Calu3 (cell line): Measurements from ENCODE around the gene BLVRB. TPM values are rescaled to one million over a fixed set of nuclear protein-coding genes. Genes with fewer than 3 reads are reported as not detected.
A peak's percentile ranks its signal among the peaks of the same experiment; 100 is the strongest.

Source experiments
- BruUV-seq: library from RNA; stranded (reverse); fragments of 400-500 nt; replicated peaks from 2 replicates; lab custom pipeline; 2021; lab: Mats Ljungman, UMichigan
- CTCF ChIA-PET: fragments of 300-600 bp; sonication (Branson Sonifier 250); formaldehyde crosslinking; loops from one replicate; lab custom pipeline; 2022; ENCODE audit warnings: antibody characterized with exemption; lab: Charles Lee
- DNase-seq: peaks from one replicate; pipeline ENCODE4 v3.0.0; 2022
- H3K27ac Mint-ChIP-seq: one replicate; pipeline ENCODE4 v1.8.0; 2022; ENCODE audit warnings: mixed read lengths; ENCODE audit not compliant: unreplicated experiment
- H3K27me3 Mint-ChIP-seq: one replicate; pipeline ENCODE4 v1.8.0; 2022; ENCODE audit warnings: mixed read lengths; ENCODE audit not compliant: unreplicated experiment
- H3K36me3 Mint-ChIP-seq: one replicate; pipeline ENCODE4 v1.8.0; 2022; ENCODE audit warnings: mild to moderate bottlenecking, moderate library complexity, mixed read lengths; ENCODE audit not compliant: insufficient read depth, unreplicated experiment
- H3K4me1 Mint-ChIP-seq: one replicate; pipeline ENCODE4 v1.8.0; 2022; ENCODE audit warnings: mild to moderate bottlenecking, low read depth, mixed read lengths; ENCODE audit not compliant: unreplicated experiment
- H3K4me3 Mint-ChIP-seq: one replicate; pipeline ENCODE4 v1.8.0; 2022; ENCODE audit warnings: mild to moderate bottlenecking, low read depth, moderate library complexity, mixed read lengths; ENCODE audit not compliant: unreplicated experiment
- H3K9me3 Mint-ChIP-seq: one replicate; pipeline ENCODE4 v1.8.0; 2022; ENCODE audit warnings: low read depth, mixed read lengths; ENCODE audit not compliant: unreplicated experiment
- intact Hi-C: fragments of 100-400 bp; cut with micrococcal nuclease; formaldehyde crosslinking; loops from one replicate; pipeline ENCODE4 v1.10.0; 2022; ENCODE audit not compliant: unreplicated experiment
- total RNA-seq: library from RNA; stranded (reverse); gene quantifications from 2 replicates; pipeline ENCODE4 v1.2.3, GENCODE V29; 2022
- TF ChIP-seq, protein P1 (sequence below): fragments of 200-600 bp; IDR thresholded peaks from one replicate; pipeline ENCODE4 v1.8.0; 2022; ENCODE audit warnings: antibody characterized with exemption; ENCODE audit not compliant: unreplicated experiment

BLVRB gene
- total RNA-seq, 1 experiment from 2014 or later, result 107 TPM

GRCh38 chr19:40417643-40417981, 47.9 kb downstream of the BLVRB start:
- H3K36me3 Mint-ChIP-seq, result peaks cover 31% of the 10 kb centered on the region
- H3K4me3 Mint-ChIP-seq, result no peak overlapping the region
- no TSS peak for BruUV-seq
- TF ChIP-seq, protein P1, sequence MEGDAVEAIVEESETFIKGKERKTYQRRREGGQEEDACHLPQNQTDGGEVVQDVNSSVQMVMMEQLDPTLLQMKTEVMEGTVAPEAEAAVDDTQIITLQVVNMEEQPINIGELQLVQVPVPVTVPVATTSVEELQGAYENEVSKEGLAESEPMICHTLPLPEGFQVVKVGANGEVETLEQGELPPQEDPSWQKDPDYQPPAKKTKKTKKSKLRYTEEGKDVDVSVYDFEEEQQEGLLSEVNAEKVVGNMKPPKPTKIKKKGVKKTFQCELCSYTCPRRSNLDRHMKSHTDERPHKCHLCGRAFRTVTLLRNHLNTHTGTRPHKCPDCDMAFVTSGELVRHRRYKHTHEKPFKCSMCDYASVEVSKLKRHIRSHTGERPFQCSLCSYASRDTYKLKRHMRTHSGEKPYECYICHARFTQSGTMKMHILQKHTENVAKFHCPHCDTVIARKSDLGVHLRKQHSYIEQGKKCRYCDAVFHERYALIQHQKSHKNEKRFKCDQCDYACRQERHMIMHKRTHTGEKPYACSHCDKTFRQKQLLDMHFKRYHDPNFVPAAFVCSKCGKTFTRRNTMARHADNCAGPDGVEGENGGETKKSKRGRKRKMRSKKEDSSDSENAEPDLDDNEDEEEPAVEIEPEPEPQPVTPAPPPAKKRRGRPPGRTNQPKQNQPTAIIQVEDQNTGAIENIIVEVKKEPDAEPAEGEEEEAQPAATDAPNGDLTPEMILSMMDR, result no peak
- no peaks in the 10 kb centered on the region for H3K9me3 Mint-ChIP-seq
- no peak overlapping the region for H3K27ac Mint-ChIP-seq
- no peaks in the 10 kb centered on the region for H3K27me3 Mint-ChIP-seq
- CTCF ChIA-PET, result interaction anchor here (0.5 kb wide), 1 partner anchor 15 kb away, joined by 4 read pairs; no protein-coding TSS in a partner anchor
- intact Hi-C loops, result no loop called here
- DNase-seq, result no peak
- peaks cover 44% of the 10 kb centered on the region for H3K4me1 Mint-ChIP-seq

DNA sequence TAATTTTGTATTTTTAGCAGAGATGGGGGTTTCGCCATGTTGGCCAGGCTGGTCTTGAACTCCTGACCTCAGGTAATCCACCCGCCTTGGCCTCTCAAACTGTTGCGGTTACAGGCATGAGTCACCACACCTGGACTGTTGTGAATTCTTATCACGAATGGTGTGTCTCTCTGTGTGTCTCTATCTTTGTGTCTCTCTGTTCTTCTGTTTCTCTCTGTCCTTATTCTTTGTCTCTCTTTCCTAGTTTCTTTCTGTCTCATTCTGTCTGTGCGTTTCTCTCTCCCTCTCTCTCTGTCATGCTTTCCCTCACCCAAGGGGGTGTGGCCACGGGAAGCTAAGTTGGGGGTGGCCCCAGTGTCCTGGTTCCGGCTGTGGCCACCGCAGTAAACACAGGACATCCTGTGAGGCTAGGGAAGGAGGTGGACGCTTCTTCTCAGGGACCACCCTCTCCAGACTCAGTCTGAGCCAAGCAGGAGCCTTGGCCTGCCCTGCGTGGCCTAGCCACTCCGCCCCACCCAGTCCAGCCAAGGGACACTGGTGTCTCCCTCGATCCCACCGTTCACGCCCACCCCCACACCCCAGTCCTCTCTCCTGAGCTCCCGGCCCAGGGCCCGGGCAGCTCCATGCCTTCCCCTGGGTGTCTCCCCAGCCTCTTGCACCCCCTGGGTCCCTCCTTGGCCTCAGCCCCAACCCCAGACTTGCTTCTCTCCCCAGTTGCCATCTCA, 48.5 kb downstream of the BLVRB start:
- intact Hi-C loops, result no loop called here

GRCh38 chr19:40415768-40416167, 49.8 kb downstream of the BLVRB start:
- Mint-ChIP-seq H3K9me3 (no peaks in the 10 kb centered on the region), H3K4me3 (no peak overlapping the region), H3K36me3 (peaks cover 13% of the 10 kb centered on the region), H3K27ac (no peak overlapping the region), H3K4me1 (peaks cover 52% of the 10 kb centered on the region), H3K27me3 (no peaks in the 10 kb centered on the region)
- BruUV-seq, result no TSS peak
- CTCF ChIA-PET, result no interaction called here
- no peak for DNase-seq
- TF ChIP-seq, protein P1, result no peak
- intact Hi-C loops, result no loop called here

More for the DNA sequence above, 48.5 kb downstream of the BLVRB start:
- TF ChIP-seq, protein P1, result no peak
- Mint-ChIP-seq H3K36me3 (peaks cover 26% of the 10 kb centered on the region), H3K4me3 (peak overlapping the region; percentile 6), H3K9me3 (no peaks in the 10 kb centered on the region), H3K27ac (peak overlapping the region; percentile 40), H3K27me3 (no peaks in the 10 kb centered on the region), H3K4me1 (peaks cover 45% of the 10 kb centered on the region)
- CTCF ChIA-PET, result interaction anchor here (0.5 kb wide), 1 partner anchor 14 kb away, joined by 4 read pairs; no protein-coding TSS in a partner anchor
- peak; percentile 61 for DNase-seq
- no TSS peak for BruUV-seq

GRCh38 chr19:40414542-40415535, 50.7 kb downstream of the BLVRB start:
- no peak overlapping the region for H3K4me3 Mint-ChIP-seq
- CTCF ChIA-PET, result interaction anchor here (0.5 to 0.6 kb wide), 2 partner anchors 9 to 106 kb away, joined by 3 to 4 read pairs; no protein-coding TSS in a partner anchor
- no peak for DNase-seq
- H3K9me3 Mint-ChIP-seq, result no peaks in the 10 kb centered on the region
- intact Hi-C loops, result no loop called here
- H3K27me3 Mint-ChIP-seq, result no peaks in the 10 kb centered on the region
- H3K36me3 Mint-ChIP-seq, result peaks cover 9% of the 10 kb centered on the region
- no peak overlapping the region for H3K27ac Mint-ChIP-seq
- BruUV-seq, result no TSS peak
- TF ChIP-seq, protein P1, result no peak
- peaks cover 51% of the 10 kb centered on the region for H3K4me1 Mint-ChIP-seq
